K562 (cell line): Measurements from ENCODE around the gene PRSS57.

Source experiments
- ELF4 ChIP-seq: fragments of 450-650 bp; formaldehyde crosslinking; IDR thresholded peaks from 2 replicates; pipeline ENCODE4 v1.4.0; 2022; ENCODE audit warnings: missing genetic modification characterization
- EZH2 ChIP-seq: IDR thresholded peaks from 2 replicates; pipeline ENCODE4 v1.6.1; 2012; ENCODE audit warnings: low read depth, mild to moderate bottlenecking, inconsistent platforms, low read length, borderline replicate concordance
- MBD2 ChIP-seq: sonication (generic); IDR thresholded peaks from 2 replicates; pipeline ENCODE4 v1.6.1; 2016; ENCODE audit warnings: low read depth, borderline replicate concordance
- TF ChIP-seq, protein P1 (sequence below): fragments of 450-650 bp; formaldehyde crosslinking; IDR thresholded peaks from 2 replicates; pipeline ENCODE4 v1.4.0; 2022; ENCODE audit warnings: mild to moderate bottlenecking, moderate library complexity
- TF ChIP-seq, protein P2 (sequence below): fragments of 450-650 bp; IDR thresholded peaks from 2 replicates; pipeline ENCODE4 v1.6.1; 2016; ENCODE audit warnings: low read depth, mild to moderate bottlenecking, moderate library complexity
- TF ChIP-seq, protein P3 (sequence below): fragments of 250-450 bp; sonication (Bioruptor Pico); IDR thresholded peaks from 2 replicates; pipeline ENCODE4 v1.5.0; 2020; ENCODE audit warnings: mild to moderate bottlenecking

DNA sequence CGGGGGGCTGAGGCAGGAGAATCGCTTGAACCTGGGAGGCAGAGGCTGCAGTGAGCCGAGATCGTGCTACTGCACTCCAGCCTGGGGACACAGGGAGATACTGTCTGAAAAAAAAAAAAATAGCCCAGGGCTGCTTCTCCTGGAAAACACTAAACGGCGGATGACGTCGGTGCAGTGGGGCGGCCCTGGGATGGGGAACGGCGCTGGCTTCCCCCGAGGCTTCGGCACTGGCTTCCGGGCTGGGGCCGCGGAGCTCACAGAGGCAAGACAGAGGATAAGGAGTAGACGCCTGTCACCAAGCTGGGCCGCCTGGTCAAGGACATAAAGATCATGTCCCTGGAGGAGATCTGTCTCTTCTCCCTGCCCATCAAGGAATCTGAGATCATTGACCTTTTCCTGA lies 5.0 kb downstream of the PRSS57 start:
- TF ChIP-seq EZH2 (no peak), MBD2 (no peak), ELF4 (no peak)
- TF ChIP-seq, protein P1, sequence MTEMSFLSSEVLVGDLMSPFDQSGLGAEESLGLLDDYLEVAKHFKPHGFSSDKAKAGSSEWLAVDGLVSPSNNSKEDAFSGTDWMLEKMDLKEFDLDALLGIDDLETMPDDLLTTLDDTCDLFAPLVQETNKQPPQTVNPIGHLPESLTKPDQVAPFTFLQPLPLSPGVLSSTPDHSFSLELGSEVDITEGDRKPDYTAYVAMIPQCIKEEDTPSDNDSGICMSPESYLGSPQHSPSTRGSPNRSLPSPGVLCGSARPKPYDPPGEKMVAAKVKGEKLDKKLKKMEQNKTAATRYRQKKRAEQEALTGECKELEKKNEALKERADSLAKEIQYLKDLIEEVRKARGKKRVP (CRISPR knock-in tag): no peak
- TF ChIP-seq, protein P2, sequence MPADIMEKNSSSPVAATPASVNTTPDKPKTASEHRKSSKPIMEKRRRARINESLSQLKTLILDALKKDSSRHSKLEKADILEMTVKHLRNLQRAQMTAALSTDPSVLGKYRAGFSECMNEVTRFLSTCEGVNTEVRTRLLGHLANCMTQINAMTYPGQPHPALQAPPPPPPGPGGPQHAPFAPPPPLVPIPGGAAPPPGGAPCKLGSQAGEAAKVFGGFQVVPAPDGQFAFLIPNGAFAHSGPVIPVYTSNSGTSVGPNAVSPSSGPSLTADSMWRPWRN: no peak
- TF ChIP-seq, protein P3, sequence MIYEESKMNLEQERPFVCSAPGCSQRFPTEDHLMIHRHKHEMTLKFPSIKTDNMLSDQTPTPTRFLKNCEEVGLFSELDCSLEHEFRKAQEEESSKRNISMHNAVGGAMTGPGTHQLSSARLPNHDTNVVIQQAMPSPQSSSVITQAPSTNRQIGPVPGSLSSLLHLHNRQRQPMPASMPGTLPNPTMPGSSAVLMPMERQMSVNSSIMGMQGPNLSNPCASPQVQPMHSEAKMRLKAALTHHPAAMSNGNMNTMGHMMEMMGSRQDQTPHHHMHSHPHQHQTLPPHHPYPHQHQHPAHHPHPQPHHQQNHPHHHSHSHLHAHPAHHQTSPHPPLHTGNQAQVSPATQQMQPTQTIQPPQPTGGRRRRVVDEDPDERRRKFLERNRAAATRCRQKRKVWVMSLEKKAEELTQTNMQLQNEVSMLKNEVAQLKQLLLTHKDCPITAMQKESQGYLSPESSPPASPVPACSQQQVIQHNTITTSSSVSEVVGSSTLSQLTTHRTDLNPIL (CRISPR knock-in tag): no peak
